ENCODE data around the gene MYH15.
"Not testable (repeated sequence)": the region's sequence is repeated elsewhere in the genome, so short reads cannot be mapped to it uniquely, and the experiment has no call there.

MYH15 gene

GRCh38 chr3:108380128-108380795 lies 130.1 kb downstream of the MYH15 start:
- no peak for DNase-seq

- DNase-seq: not testable (repeated sequence)
Observed at GRCh38 chr3:108378952-108379342, 131.4 kb downstream of the MYH15 start.

DNA sequence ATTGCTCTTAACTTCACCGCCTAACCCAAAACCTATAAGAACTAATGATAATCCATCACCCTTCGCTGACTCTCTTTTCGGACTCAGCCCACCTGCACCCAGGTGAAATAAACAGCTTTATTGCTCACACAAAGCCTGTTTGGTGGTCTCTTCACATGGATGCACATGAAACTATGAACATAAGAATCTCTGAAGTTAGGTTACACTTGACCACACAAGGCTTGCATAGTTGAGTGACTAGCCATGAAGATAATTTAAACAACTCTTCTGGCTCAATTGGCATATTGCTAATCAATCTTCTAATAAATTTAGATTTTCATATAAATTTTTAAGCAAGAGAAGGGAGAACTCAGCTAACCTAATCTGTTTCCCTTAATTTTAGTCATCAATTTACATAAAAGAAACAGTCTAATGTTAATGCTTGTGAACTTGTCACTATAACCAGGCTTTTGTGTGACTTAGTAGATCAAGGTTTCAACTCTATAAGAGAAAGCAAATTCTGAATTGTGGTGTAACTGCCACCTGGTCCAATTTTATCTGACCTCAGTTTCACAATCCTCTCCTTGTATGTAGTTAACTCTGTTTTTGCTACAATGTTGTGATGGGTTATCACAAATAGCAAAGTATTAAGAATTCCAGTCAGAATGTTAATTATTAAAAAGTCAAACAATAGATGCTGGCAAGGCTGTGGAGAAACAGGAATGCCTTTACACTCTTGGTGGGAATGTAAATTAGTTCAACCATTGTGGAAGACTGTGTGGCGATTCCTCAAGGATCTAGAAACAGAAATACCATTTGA lies 132.0 kb downstream of the MYH15 start:
- no peak for DNase-seq

- no peak for DNase-seq
Observed at GRCh38 chr3:108377384-108377783, 133.0 kb downstream of the MYH15 start.

DNA sequence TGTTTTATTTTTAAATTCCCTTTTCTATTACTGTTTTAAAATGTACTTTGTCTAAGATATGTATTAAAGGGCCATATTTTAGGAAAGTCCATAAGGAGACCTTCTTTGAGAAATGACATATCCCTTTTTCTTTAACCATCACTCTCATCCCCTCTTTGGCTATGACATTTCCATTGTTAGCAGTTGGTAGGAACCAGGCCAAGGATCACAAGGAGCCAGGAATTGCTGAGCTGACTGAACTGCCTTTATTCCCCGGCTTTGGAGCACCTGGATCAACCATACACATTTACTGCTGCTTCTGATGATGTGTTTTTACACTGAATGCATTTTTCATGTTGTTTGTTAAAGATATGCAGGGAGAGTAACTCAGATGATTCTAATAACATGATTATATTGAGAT lies 134.4 kb downstream of the MYH15 start:
- DNase-seq: no peak

GRCh38 chr3:108359011-108359410 lies 151.4 kb downstream of the MYH15 start:
- DNase-seq: no peak

GRCh38 chr3:108357042-108357441 lies 153.4 kb downstream of the MYH15 start:
- DNase-seq: no peak

GRCh38 chr3:108354562-108354961 lies 155.8 kb downstream of the MYH15 start:
- DNase-seq: no peak

DNA sequence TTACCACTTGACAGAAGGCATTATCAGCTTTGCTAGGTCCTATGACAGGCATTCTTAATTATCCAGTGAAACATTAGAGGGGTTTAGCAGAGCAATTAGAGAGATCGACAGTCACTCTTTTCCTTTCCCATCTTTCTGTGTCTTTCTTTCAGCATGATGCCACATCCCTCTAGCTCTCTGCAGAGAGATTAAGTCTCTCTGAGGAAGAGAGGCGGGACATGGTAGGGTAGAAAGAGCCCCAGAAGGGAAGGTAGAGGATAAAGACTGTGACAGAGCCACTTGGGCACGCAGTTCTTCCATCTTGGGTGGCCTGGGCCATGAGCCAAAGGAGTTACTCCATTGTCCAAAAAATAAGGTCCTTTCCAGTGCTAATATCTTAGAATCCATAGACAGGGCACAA lies 158.2 kb downstream of the MYH15 start:
- DNase-seq: no peak

- DNase-seq: no peak
Observed at GRCh38 chr3:108346301-108347227, 163.8 kb downstream of the MYH15 start.

DNA sequence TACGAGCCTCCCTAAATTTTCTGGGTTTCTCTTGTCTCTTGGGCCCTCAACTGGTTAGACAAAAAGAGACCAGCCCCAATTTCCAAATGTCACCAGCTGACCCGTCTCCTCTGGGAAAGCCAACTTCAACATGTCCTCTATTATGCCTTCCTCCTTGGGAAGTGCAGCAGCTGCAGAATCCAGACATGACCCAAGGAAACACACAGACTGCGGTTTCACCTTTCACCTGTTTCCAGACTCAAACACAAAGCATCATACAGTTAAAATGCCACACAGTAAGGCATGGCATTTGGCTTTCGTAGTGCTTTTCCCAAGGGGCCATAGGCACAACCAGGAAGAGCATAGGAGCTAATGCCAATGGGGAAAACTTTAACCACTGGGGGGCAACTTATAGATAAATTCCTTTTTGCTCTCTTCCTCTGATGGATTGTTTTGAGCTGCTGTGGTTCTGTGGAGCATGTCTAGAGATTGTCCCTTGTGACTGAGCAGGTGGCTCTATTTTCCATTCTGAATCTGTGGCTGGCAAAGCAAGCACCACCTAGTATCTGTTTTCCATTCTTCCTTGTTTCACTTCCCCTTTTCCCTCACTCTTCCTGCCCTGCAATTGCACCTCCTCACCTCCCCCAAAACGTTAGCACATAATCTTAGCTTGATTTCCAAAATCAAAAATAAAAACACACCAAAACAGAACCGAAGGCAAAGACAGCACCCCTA lies 164.7 kb downstream of the MYH15 start:
- no peak for DNase-seq

DNA sequence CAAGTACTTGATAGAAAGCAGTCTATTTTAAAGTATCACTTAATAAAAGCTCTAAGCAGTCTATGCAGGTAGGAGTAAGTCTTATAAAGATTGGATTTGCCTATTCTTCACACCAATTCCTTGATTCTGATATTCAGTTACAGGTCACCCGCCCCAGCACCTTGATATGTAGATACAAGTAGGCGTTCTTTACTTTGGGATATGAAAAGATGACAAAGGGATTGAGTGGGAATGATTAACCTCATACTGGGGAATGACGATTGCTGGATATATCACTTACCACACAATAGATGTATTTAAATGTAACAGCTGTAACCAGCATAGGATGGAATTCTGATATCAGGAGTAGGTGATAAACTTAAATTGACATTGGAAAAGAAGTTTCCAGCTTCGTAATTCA lies 166.9 kb downstream of the MYH15 start:
- no peak for DNase-seq

DNA sequence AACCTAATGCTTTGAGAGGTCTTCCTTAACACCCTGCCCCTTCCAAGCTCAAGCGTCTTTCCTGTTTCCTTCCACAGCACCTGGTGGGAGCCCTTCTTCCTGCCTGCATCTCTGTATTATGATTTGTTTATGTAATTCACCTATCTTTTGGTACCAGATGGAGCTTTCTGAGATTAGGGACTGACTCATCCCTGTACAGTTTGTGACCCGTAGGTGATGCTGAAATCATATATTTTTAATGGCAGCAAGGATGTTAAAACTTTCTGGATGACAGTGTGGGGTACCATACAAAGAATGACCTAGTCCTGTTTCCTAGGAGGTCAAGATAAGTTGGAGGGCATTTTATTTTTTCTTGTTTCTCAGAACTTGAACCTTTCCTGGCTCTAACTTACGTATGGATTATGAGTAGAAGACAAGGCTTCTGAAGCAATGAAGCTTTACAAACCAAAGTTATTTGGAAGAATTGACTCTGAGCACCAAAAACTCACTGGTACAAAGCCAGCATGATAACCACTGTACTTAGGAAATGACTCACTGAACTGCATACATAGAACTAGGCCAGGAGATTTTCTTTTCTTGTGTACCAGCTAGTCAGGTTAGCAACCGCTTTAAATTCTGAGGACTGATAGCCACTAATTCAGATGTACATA lies 167.4 kb downstream of the MYH15 start:
- no peak for DNase-seq

GRCh38 chr3:108341911-108342310 lies 168.5 kb downstream of the MYH15 start:
- DNase-seq: no peak

- no peak for DNase-seq
Observed at GRCh38 chr3:108338901-108339545, 171.4 kb downstream of the MYH15 start.

DNA sequence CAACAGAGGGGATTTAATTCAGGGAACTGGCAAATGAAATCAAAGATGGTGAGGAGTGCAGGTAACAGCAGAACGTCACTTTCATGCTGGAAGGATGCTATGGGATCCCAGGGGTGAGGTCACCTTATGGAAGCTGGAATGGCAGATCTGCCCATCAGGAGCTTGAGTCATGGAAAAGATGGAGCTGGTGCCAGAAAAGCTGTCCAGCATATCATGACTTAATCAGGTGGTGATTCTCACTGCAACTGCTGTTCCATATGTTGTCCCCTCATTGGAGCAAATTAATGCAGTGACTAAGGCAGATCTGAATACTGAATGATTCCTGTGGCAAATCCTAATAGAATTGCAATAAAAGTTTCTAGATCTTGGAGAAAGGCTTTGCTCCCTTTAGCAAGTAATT lies 175.7 kb downstream of the MYH15 start:
- no peak for DNase-seq

DNA sequence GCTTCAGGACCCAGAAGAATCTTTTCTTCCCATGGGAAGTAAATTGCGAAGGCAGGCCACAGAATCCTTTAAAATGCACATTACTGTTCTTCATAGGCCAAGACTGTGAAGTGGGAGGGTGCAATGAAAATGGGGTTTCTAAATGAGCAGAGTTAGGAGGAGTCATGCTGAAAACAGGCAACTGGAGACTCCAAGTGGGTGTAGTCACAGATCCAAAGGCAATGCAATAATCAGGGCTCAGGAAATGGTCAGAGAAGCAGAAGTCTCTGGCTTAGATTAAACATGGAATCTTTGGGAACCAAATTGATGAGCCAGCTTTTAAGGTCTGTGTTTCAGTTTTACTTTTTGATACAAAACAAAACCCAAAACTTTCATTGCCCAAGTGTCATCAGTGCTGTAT lies 176.4 kb downstream of the MYH15 start:
- no peak for DNase-seq

- DNase-seq: no peak
Observed at GRCh38 chr3:108331792-108332191, 178.6 kb downstream of the MYH15 start.

Data from activated CD8-positive, alpha-beta memory T cell treated with anti-CD3 and anti-CD28 coated beads for 24 hours (primary cell).